ENCODE results near the gene RSL1D1.
"Not testable (repeated sequence)": the region's sequence is repeated elsewhere in the genome, so short reads cannot be mapped to it uniquely, and the experiment has no call there.

Gene RSL1D1

DNA sequence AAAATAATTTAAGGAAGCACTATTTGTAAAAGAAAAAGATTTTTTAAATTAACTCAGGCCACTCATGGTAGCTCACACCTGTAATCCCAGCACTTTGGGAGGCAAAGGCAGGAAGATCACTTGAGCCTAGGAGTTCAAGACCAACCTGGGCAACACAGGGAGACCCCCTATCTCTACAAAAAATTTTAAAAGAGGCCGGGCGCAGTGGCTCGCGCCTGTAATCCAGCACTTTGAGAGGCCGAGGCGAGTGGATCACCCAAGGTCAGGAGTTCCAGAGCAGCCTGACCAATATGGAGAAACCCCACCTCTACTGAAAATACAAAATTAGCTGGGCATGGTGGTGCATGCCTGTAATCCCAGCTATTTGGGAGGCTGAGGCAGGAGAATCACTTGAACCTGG is 67.0 kb downstream of the RSL1D1 start:
- not testable (repeated sequence) for H3K9me3 ChIP-seq (ENCODE audit: control insufficient read depth, insufficient read depth, low read depth, low read length); H3K4me3 ChIP-seq (ENCODE audit: low read depth, low read length); H3K9ac ChIP-seq (ENCODE audit: low read length); H3K27me3 ChIP-seq (ENCODE audit: control insufficient read depth, insufficient read depth, low read length); H3K27ac ChIP-seq (ENCODE audit: low read depth, low read length)
- peaks cover 12% of the 10 kb centered on the region for H3K36me3 ChIP-seq (ENCODE audit: control insufficient read depth, insufficient read depth, low read length)
- peaks cover 15% of the 10 kb centered on the region; the same call in 1 of the 2 replicates for H3K4me1 ChIP-seq (ENCODE audit: control insufficient read depth, insufficient read depth, low read length)

DNA sequence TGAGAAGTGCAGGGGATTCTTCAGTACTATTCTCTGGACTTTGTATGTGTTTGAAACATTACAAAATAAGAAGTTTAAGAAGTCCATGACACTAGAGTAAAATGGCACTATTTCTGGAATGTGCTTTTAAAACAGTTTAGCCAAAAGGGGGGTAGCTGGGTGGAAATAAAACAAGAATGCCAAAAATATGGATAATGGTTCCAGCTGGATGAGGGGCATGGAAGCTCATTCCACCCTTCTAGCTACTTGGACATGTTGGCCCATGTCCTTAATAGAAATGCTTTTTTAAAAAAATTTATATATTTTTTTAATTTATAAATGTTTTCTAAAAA is 67.3 kb downstream of the RSL1D1 start:
- peaks cover 15% of the 10 kb centered on the region; the same call in 1 of the 2 replicates for H3K4me1 ChIP-seq (ENCODE audit: control insufficient read depth, insufficient read depth, low read length)
- no peak overlapping the region for H3K27ac ChIP-seq (ENCODE audit: low read depth, low read length)
- H3K36me3 ChIP-seq (ENCODE audit: control insufficient read depth, insufficient read depth, low read length): peaks cover 15% of the 10 kb centered on the region
- H3K27me3 ChIP-seq (ENCODE audit: control insufficient read depth, insufficient read depth, low read length): no peaks in the 10 kb centered on the region
- H3K4me3 ChIP-seq (ENCODE audit: low read depth, low read length): no peak overlapping the region
- no peaks in the 10 kb centered on the region for H3K9me3 ChIP-seq (ENCODE audit: control insufficient read depth, insufficient read depth, low read depth, low read length)
- no peak overlapping the region for H3K9ac ChIP-seq (ENCODE audit: low read length)
